ENCODE measurements around the gene COL9A3. TPM values are rescaled to one million over a fixed set of nuclear protein-coding genes. Genes with fewer than 3 reads are reported as not detected.

COL9A3 gene
- total RNA-seq, 1 experiment from 2014 or later = 136 TPM

DNA sequence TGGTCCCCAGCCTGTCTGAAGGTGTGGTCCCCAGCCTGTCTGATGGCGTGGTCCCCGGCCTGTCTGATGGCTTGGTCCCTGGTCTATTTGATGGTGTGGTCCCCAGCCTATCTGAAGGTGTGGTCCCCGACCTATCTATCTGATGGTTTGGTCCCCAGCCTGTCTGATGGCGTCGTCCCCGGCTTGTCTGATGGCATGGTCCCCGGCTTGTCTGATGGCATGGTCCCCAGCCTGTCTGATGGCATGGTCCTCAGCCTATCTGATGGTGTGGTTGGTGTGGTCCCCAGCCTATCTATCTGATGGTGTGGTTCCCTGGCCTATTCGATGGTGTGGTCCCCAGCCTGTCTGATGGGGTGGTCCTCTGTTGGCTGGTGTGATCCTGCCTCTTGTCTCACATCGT is 38.8 kb upstream of the COL9A3 start:
- no peaks in the 10 kb centered on the region for H3K27me3 Mint-ChIP-seq (ENCODE audit: low read depth)
- ChIA-PET CTCF (interaction anchor here (2.2 kb wide), 1 partner anchor 13 kb away, joined by 22 read pairs; no protein-coding TSS in a partner anchor), POLR2A (no interaction called here)
- H3K4me1 Mint-ChIP-seq = peaks cover 11% of the 10 kb centered on the region
- ATAC-seq = no peak
- no peak overlapping the region for H3K4me3 Mint-ChIP-seq
- no peak for TF ChIP-seq NR2C2 (CRISPR knock-in tag; IDR thresholded peaks at IDR 0.05)
- TF ChIP-seq, protein P1, sequence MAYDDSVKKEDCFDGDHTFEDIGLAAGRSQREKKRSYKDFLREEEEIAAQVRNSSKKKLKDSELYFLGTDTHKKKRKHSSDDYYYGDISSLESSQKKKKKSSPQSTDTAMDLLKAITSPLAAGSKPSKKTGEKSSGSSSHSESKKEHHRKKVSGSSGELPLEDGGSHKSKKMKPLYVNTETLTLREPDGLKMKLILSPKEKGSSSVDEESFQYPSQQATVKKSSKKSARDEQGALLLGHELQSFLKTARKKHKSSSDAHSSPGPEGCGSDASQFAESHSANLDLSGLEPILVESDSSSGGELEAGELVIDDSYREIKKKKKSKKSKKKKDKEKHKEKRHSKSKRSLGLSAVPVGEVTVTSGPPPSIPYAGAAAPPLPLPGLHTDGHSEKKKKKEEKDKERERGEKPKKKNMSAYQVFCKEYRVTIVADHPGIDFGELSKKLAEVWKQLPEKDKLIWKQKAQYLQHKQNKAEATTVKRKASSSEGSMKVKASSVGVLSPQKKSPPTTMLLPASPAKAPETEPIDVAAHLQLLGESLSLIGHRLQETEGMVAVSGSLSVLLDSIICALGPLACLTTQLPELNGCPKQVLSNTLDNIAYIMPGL (CRISPR knock-in tag; IDR thresholded peaks at IDR 0.05) = no peak
- TF ChIP-seq, protein P2, sequence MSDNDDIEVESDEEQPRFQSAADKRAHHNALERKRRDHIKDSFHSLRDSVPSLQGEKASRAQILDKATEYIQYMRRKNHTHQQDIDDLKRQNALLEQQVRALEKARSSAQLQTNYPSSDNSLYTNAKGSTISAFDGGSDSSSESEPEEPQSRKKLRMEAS (CRISPR knock-in tag; IDR thresholded peaks at IDR 0.05) = no peak
- no peak for TF ChIP-seq GRHL2 (CRISPR knock-in tag; IDR thresholded peaks at IDR 0.05; ENCODE audit: insufficient replicate concordance, severe bottlenecking)
- TF ChIP-seq, protein P3, sequence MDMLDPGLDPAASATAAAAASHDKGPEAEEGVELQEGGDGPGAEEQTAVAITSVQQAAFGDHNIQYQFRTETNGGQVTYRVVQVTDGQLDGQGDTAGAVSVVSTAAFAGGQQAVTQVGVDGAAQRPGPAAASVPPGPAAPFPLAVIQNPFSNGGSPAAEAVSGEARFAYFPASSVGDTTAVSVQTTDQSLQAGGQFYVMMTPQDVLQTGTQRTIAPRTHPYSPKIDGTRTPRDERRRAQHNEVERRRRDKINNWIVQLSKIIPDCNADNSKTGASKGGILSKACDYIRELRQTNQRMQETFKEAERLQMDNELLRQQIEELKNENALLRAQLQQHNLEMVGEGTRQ (CRISPR knock-in tag; IDR thresholded peaks at IDR 0.05) = no peak
- TF ChIP-seq HMGA2 (CRISPR knock-in tag; IDR thresholded peaks at IDR 0.05) = no peak
- TF ChIP-seq IRF2 (CRISPR knock-in tag; IDR thresholded peaks at IDR 0.05; ENCODE audit: borderline replicate concordance, low read depth) = no peak
- TF ChIP-seq, protein P4, sequence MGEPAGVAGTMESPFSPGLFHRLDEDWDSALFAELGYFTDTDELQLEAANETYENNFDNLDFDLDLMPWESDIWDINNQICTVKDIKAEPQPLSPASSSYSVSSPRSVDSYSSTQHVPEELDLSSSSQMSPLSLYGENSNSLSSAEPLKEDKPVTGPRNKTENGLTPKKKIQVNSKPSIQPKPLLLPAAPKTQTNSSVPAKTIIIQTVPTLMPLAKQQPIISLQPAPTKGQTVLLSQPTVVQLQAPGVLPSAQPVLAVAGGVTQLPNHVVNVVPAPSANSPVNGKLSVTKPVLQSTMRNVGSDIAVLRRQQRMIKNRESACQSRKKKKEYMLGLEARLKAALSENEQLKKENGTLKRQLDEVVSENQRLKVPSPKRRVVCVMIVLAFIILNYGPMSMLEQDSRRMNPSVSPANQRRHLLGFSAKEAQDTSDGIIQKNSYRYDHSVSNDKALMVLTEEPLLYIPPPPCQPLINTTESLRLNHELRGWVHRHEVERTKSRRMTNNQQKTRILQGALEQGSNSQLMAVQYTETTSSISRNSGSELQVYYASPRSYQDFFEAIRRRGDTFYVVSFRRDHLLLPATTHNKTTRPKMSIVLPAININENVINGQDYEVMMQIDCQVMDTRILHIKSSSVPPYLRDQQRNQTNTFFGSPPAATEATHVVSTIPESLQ (CRISPR knock-in tag; IDR thresholded peaks at IDR 0.05) = no peak
- TF ChIP-seq, protein P5, sequence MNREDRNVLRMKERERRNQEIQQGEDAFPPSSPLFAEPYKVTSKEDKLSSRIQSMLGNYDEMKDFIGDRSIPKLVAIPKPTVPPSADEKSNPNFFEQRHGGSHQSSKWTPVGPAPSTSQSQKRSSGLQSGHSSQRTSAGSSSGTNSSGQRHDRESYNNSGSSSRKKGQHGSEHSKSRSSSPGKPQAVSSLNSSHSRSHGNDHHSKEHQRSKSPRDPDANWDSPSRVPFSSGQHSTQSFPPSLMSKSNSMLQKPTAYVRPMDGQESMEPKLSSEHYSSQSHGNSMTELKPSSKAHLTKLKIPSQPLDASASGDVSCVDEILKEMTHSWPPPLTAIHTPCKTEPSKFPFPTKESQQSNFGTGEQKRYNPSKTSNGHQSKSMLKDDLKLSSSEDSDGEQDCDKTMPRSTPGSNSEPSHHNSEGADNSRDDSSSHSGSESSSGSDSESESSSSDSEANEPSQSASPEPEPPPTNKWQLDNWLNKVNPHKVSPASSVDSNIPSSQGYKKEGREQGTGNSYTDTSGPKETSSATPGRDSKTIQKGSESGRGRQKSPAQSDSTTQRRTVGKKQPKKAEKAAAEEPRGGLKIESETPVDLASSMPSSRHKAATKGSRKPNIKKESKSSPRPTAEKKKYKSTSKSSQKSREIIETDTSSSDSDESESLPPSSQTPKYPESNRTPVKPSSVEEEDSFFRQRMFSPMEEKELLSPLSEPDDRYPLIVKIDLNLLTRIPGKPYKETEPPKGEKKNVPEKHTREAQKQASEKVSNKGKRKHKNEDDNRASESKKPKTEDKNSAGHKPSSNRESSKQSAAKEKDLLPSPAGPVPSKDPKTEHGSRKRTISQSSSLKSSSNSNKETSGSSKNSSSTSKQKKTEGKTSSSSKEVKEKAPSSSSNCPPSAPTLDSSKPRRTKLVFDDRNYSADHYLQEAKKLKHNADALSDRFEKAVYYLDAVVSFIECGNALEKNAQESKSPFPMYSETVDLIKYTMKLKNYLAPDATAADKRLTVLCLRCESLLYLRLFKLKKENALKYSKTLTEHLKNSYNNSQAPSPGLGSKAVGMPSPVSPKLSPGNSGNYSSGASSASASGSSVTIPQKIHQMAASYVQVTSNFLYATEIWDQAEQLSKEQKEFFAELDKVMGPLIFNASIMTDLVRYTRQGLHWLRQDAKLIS (CRISPR knock-in tag; IDR thresholded peaks at IDR 0.05; ENCODE audit: borderline replicate concordance) = no peak
- no peak for TF ChIP-seq ZNF232 (CRISPR knock-in tag; IDR thresholded peaks at IDR 0.05)
- no peak for TF ChIP-seq ATF1 (CRISPR knock-in tag; IDR thresholded peaks at IDR 0.05)
- TF ChIP-seq GTF2I (CRISPR knock-in tag; conservative IDR thresholded peaks at IDR 0.05) = no peak
- TF ChIP-seq, protein P6, sequence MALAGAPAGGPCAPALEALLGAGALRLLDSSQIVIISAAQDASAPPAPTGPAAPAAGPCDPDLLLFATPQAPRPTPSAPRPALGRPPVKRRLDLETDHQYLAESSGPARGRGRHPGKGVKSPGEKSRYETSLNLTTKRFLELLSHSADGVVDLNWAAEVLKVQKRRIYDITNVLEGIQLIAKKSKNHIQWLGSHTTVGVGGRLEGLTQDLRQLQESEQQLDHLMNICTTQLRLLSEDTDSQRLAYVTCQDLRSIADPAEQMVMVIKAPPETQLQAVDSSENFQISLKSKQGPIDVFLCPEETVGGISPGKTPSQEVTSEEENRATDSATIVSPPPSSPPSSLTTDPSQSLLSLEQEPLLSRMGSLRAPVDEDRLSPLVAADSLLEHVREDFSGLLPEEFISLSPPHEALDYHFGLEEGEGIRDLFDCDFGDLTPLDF (CRISPR knock-in tag; IDR thresholded peaks at IDR 0.05) = no peak
- no peaks in the 10 kb centered on the region for H3K9me3 Mint-ChIP-seq
- H3K36me3 Mint-ChIP-seq = no peaks in the 10 kb centered on the region
- DNase-seq (ENCODE audit: low spot score) = no peak
- H3K27ac Mint-ChIP-seq = no peak overlapping the region

DNA sequence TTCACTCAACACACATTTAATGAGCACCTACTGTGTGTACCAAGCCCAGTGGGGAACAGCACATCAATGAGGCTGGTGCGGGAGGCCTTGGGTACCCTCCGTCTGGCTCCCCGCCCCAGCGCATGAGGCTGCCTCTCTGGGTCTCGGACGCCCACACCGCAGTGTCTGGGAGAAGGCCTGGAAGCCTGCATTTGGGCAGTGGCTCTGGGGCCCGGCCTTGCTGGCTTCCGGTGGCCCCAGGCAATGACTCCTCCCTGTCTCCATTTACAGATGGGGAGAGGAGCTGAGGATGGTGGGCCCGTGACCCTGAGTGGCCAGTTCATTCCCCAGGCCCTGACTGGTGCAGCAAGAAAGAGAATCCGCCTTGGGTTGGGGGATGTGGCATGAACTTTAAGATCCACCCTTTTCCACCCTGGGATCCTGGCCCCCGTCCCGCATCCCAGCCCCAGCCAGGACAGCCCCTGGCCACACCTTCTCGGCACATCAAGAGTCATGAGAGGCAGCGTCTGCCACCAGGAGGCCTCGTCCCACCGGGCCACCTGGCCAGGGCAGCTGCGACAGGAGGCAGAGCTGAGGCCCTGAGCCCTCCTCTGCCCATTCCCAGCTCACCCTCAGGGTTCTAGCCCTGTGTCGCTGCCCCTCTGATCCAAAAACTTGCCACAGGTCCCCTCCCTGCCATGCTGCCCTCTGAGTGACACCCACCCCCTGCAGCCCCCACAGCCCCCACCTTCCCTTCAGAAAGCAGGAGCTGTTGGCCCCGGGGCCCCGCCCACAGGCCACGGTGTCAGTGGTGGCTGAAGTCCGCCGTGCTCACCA is 38.0 kb upstream of the COL9A3 start:
- ChIA-PET CTCF (interaction anchor here (0.6 to 2.2 kb wide), 16 partner anchors 10 to 589 kb away, joined by 3 to 22 read pairs (median 4); partner anchors contain the start of gene NTSR1), POLR2A (no interaction called here)
- DNase-seq (ENCODE audit: low spot score) = peak; percentile 50
- peak; percentile 63 for ATAC-seq
- TF ChIP-seq CBFB (CRISPR knock-in tag; IDR thresholded peaks at IDR 0.05; ENCODE audit: low read depth) = no peak
- TF ChIP-seq SMAD3 (CRISPR knock-in tag; IDR thresholded peaks at IDR 0.05; ENCODE audit: borderline replicate concordance) = no peak
- TF ChIP-seq, protein P7, sequence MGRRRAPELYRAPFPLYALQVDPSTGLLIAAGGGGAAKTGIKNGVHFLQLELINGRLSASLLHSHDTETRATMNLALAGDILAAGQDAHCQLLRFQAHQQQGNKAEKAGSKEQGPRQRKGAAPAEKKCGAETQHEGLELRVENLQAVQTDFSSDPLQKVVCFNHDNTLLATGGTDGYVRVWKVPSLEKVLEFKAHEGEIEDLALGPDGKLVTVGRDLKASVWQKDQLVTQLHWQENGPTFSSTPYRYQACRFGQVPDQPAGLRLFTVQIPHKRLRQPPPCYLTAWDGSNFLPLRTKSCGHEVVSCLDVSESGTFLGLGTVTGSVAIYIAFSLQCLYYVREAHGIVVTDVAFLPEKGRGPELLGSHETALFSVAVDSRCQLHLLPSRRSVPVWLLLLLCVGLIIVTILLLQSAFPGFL (CRISPR knock-in tag; IDR thresholded peaks at IDR 0.05; ENCODE audit: borderline replicate concordance) = no peak
- TF ChIP-seq, protein P8, sequence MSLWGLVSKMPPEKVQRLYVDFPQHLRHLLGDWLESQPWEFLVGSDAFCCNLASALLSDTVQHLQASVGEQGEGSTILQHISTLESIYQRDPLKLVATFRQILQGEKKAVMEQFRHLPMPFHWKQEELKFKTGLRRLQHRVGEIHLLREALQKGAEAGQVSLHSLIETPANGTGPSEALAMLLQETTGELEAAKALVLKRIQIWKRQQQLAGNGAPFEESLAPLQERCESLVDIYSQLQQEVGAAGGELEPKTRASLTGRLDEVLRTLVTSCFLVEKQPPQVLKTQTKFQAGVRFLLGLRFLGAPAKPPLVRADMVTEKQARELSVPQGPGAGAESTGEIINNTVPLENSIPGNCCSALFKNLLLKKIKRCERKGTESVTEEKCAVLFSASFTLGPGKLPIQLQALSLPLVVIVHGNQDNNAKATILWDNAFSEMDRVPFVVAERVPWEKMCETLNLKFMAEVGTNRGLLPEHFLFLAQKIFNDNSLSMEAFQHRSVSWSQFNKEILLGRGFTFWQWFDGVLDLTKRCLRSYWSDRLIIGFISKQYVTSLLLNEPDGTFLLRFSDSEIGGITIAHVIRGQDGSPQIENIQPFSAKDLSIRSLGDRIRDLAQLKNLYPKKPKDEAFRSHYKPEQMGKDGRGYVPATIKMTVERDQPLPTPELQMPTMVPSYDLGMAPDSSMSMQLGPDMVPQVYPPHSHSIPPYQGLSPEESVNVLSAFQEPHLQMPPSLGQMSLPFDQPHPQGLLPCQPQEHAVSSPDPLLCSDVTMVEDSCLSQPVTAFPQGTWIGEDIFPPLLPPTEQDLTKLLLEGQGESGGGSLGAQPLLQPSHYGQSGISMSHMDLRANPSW (CRISPR knock-in tag; conservative IDR thresholded peaks at IDR 0.05; ENCODE audit: low read depth) = no peak
- Mint-ChIP-seq H3K27ac (no peak overlapping the region), H3K27me3 (ENCODE audit: low read depth) (no peaks in the 10 kb centered on the region), H3K36me3 (no peaks in the 10 kb centered on the region), H3K4me3 (no peak overlapping the region), H3K9me3 (no peaks in the 10 kb centered on the region), H3K4me1 (peaks cover 11% of the 10 kb centered on the region)

Measured in WTC11 (cell line).